GM12864 (cell line): ENCODE data around the gene THRAP3.

ENCODE experiments used
- DNase-seq: peaks from one replicate; pipeline ENCODE4 v3.0.0-alpha.2; 2011; ENCODE audit warnings: low read depth
- H3K4me3 ChIP-seq: 2 replicates; pipeline ENCODE4 v1.5.1; 2011; ENCODE audit warnings: mild to moderate bottlenecking, low read depth, low read length, control low read depth
- TF ChIP-seq, protein P1 (sequence below): IDR thresholded peaks from 2 replicates; pipeline ENCODE4 v1.5.1; 2011; ENCODE audit warnings: low read depth, mild to moderate bottlenecking, moderate library complexity, low read length, control low read depth, inconsistent platforms; ENCODE audit errors: missing control alignments

The THRAP3 gene

DNA sequence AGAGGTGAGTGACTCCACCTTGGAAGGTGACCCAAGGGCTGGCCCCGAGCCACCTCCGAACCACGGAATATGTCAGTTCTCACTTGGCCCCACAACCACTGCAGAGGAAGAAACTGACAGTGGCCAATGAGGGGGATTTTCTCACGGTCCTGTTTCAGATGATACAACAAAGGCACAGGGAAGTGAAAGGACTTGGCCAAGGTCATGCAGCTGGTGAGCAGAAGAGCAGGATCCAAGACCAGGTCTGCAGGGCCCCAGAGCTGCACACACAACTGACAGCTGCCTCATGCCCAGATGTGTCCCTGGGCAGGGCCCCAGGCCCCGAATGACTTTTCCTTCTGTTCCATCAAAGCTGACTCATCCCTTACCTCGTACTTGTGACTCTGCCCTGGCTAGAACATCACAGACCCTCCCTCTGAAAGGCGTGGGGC is 125.0 kb downstream of the THRAP3 start:
- TF ChIP-seq, protein P1, sequence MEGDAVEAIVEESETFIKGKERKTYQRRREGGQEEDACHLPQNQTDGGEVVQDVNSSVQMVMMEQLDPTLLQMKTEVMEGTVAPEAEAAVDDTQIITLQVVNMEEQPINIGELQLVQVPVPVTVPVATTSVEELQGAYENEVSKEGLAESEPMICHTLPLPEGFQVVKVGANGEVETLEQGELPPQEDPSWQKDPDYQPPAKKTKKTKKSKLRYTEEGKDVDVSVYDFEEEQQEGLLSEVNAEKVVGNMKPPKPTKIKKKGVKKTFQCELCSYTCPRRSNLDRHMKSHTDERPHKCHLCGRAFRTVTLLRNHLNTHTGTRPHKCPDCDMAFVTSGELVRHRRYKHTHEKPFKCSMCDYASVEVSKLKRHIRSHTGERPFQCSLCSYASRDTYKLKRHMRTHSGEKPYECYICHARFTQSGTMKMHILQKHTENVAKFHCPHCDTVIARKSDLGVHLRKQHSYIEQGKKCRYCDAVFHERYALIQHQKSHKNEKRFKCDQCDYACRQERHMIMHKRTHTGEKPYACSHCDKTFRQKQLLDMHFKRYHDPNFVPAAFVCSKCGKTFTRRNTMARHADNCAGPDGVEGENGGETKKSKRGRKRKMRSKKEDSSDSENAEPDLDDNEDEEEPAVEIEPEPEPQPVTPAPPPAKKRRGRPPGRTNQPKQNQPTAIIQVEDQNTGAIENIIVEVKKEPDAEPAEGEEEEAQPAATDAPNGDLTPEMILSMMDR: no peak
- DNase-seq: peak; percentile 88
- no peak overlapping the region for H3K4me3 ChIP-seq

DNA sequence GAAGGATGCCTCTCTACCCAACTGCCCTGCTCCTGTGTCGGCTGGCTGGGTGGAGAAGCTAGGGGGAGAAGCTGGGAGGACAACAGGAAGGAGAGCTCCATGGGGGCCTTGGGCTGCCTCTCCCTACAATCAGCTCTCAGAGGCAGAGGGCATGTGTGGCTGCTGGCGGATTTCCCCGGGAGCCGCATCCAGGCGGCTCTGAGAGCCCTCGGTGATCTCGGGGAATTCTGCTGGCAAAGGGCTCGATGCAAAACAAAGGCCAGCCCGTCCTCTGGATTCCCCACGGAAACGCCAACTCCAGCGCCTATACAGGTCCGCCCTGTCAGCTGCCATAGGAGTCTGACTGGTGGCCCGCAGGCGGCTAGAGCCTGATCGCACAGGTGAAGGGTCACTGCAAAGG is 125.6 kb downstream of the THRAP3 start:
- no peak for DNase-seq
- TF ChIP-seq, protein P1: no peak

DNA sequence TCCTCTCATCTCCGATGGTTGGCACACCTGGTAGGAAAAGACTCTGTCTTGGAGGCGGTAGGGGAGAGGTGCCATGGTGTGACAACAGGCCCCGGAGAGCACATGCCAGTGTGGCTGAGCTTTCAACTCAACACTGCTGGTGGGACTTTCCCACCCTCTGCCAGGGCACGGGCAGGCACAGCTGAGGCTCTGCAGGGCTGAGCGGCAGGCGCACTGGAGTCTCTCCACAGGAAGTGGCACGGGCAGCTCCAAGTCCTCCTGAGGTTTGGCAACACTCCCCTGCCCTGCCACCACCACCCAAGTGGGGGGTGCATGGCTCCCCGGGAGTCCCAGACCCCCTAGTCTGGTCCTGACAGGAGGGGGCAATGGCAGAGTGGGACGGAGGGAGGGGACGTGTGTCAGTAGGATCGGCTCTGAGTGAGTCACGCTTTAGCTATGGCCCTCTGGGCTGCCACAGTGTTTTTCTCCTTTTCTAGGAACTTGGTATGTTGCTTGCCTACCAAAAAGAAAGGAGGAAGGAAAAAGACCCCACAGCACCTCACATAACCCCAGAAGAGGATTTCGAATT is 126.5 kb downstream of the THRAP3 start:
- H3K4me3 ChIP-seq: no peak overlapping the region
- TF ChIP-seq, protein P1: no peak
- no peak for DNase-seq

More for the DNA sequence above, 125.6 kb downstream of the THRAP3 start:
- H3K4me3 ChIP-seq: no peak overlapping the region

DNA sequence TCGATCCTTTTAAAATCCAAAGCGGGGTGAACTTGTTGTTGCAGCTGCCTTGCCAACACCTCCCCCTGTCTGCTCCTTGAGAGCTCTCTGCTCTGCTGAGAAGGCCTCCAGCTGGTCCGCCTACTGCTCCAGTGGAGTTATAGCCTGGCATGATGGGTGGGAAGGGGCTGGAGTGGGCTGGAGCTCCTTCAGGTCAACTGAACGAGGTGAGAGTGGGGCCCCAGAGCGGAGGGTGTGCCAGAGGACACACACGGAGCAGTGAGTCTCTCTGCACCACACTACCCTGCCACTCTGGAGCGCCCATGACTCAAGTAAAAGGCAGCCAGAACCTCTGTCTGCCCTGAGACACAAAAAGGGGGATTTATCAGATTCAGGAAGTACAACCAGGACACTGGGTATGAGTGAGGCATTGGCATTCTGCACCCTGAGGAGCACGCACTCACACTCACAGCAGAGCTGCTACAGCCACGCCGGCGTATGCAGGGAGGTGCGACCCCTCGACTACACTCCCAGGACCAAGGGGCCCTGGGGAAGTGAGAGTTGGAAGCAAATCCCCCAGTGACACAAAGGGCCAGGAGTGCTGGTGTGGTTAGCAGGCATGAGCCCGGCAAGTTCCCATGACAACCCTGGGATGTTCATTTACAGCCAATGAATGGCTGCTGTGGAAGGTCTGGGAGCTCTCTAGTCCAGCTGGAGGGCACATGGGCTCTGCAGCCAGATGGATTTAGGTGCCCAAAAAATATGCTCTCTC is 127.2 kb downstream of the THRAP3 start:
- DNase-seq: no peak
- H3K4me3 ChIP-seq: no peak overlapping the region
- TF ChIP-seq, protein P1: no peak

DNA sequence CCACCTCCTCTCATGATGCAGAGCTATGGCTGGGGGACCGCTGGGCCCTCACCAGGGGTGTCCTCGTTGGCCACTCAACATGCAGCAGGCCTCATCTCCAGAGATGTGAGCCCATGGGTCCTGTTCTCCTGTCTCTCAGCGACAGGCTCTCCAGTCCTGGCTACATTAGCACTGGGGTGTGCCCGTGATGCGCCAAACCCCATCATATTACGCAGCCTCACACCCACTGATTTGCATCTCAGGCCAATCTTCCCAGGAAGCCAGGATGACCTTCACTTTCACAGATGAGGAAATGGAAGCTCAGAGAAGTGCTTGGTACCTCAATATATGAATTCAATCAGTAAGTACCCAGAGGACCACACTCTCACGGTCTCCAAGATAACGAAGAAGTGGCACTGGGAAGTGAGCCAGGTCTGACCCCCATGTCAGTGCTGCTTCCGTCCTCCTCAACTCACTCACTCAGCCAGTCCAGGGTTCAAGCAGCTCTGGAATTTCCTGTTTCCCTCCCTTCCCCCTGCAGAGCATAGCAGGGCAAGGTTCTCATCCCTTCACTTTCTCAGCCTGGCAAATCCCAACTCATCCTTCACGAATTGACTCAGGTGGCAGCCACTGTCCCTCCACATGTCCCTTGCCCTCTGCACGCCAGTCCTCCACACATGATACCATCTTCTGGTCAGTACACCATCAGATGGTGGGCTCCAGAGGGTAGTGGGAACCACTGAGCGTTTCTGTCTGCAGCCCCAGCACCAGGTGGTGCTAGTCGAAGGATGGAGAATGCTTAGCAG is 128.1 kb downstream of the THRAP3 start:
- TF ChIP-seq, protein P1: no peak
- no peak overlapping the region for H3K4me3 ChIP-seq
- no peak for DNase-seq

DNA sequence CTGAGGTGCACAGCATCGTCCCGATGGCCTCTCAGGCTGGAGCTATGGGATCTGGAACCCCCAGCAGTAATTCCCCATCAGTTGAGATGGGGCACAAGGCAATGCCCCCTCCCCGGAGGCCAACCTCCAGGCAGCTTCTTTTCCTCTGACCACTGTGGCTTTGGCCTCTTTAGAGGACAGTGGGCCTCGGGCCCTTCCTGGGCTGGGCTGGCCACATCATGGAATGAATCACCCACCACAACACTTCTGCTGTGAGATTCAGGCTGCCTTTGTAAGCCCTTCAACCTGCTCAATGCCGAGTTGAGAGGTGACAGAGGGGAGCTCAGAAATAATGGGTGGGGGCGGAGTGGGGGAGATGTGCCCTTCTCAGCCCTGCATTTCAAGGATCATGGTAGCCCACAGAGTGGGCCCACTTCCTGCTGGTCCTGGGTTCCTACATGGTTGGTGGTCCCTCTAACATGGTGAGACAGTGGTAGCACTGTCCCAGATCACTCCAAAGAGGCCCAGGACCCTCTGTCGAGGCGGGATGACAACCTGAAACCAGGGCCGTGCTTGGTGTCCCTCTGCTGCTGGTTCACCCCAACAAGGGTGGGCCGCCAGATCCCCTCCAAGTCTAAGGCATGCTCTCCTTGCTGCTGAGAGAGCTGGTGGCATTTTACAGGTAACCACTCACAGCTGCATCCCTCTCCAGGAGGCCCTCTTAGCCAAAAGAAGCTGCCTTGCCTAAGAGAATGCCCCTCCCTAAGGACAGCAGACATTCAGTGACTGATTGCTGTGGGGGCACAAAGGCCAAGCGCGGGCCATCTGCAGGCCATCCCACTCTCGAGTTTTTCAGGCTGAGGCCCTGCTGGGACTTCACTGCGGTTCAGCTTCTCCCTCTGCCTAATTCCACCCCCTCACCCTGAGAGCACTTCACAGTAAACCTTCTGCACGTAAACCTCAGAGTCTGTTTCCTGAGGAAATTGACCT is 129.0 kb downstream of the THRAP3 start:
- no peak for DNase-seq
- no peak overlapping the region for H3K4me3 ChIP-seq

More for the DNA sequence above, 129.0 kb downstream of the THRAP3 start:
- TF ChIP-seq, protein P1: no peak
